ENCODE data around the gene SLC66A2.

GRCh38 chr18:79853993-79854364 lies 97.5 kb downstream of the SLC66A2 start:
- no peak for TF ChIP-seq CTCF (IDR thresholded peaks at IDR 0.05)
- no peak for TF ChIP-seq POLR2A (IDR thresholded peaks at IDR 0.05)
- no peak for TF ChIP-seq EP300 (IDR thresholded peaks at IDR 0.05)

Data from sigmoid colon (tissue), 4 donors.